IPS-20b (cell line): ENCODE measurements around the gene CCHCR1.
"Not testable (repeated sequence)": the region's sequence is repeated elsewhere in the genome, so short reads cannot be mapped to it uniquely, and the experiment has no call there.

Experiments
- H3K27ac ChIP-seq: one replicate; pipeline ENCODE4 v1.5.1; 2013; ENCODE audit warnings: low read length
- H3K27me3 ChIP-seq: 2 replicates; pipeline ENCODE4 v1.6.1; 2013; ENCODE audit warnings: mild to moderate bottlenecking, low read length, inconsistent platforms; ENCODE audit not compliant: insufficient read depth
- H3K36me3 ChIP-seq: 2 replicates; pipeline ENCODE4 v1.6.1; 2013; ENCODE audit warnings: low read depth, mild to moderate bottlenecking, inconsistent platforms, low read length, moderate library complexity; ENCODE audit not compliant: insufficient read depth
- H3K4me1 ChIP-seq: 2 replicates; pipeline ENCODE4 v1.6.1; 2013; ENCODE audit warnings: mild to moderate bottlenecking, control low read depth, inconsistent platforms, low read length, moderate library complexity; ENCODE audit not compliant: insufficient read depth
- H3K4me3 ChIP-seq: 2 replicates; pipeline ENCODE4 v1.5.1; 2013; ENCODE audit warnings: mild to moderate bottlenecking, low read length, inconsistent platforms
- H3K9ac ChIP-seq: 2 replicates; pipeline ENCODE4 v1.6.1; 2013; ENCODE audit warnings: low read depth, mild to moderate bottlenecking, inconsistent platforms, low read length, moderate library complexity
- H3K9me3 ChIP-seq: 2 replicates; pipeline ENCODE4 v1.6.1; 2013; ENCODE audit warnings: mild to moderate bottlenecking, low read depth, low read length, inconsistent platforms; ENCODE audit not compliant: insufficient read depth

Gene CCHCR1

GRCh38 chr6:31193206-31193605 is 35.6 kb upstream of the CCHCR1 start:
- Histone ChIP-seq H3K4me1 (no peaks in the 10 kb centered on the region), H3K4me3 (no peak overlapping the region), H3K9ac (no peak overlapping the region), H3K36me3 (no peaks in the 10 kb centered on the region), H3K9me3 (no peaks in the 10 kb centered on the region), H3K27ac (no peak overlapping the region), H3K27me3 (no peaks in the 10 kb centered on the region)

GRCh38 chr6:31192431-31193105 is 35.0 kb upstream of the CCHCR1 start:
- not testable (repeated sequence) for H3K9me3 ChIP-seq, H3K4me1 ChIP-seq, H3K27me3 ChIP-seq, H3K9ac ChIP-seq, H3K27ac ChIP-seq, H3K36me3 ChIP-seq, H3K4me3 ChIP-seq

- Histone ChIP-seq H3K4me3 (no peak overlapping the region), H3K36me3 (no peaks in the 10 kb centered on the region), H3K27me3 (no peaks in the 10 kb centered on the region), H3K4me1 (no peaks in the 10 kb centered on the region; the same call in 1 of the 2 replicates), H3K27ac (no peak overlapping the region), H3K9ac (no peak overlapping the region), H3K9me3 (no peaks in the 10 kb centered on the region)
Observed at GRCh38 chr6:31190488-31190887, 32.9 kb upstream of the CCHCR1 start.

- not testable (repeated sequence) for H3K4me1 ChIP-seq, H3K9me3 ChIP-seq, H3K27me3 ChIP-seq, H3K36me3 ChIP-seq, H3K4me3 ChIP-seq, H3K9ac ChIP-seq, H3K27ac ChIP-seq
Observed at GRCh38 chr6:31189223-31189622, 31.6 kb upstream of the CCHCR1 start.

- Histone ChIP-seq H3K9me3 (no peaks in the 10 kb centered on the region), H3K9ac (no peak overlapping the region), H3K36me3 (no peaks in the 10 kb centered on the region), H3K4me1 (peaks cover 3% of the 10 kb centered on the region; the same call in 1 of the 2 replicates), H3K4me3 (no peak overlapping the region), H3K27ac (no peak overlapping the region), H3K27me3 (no peaks in the 10 kb centered on the region)
Observed at GRCh38 chr6:31187780-31188194, 30.2 kb upstream of the CCHCR1 start.

DNA sequence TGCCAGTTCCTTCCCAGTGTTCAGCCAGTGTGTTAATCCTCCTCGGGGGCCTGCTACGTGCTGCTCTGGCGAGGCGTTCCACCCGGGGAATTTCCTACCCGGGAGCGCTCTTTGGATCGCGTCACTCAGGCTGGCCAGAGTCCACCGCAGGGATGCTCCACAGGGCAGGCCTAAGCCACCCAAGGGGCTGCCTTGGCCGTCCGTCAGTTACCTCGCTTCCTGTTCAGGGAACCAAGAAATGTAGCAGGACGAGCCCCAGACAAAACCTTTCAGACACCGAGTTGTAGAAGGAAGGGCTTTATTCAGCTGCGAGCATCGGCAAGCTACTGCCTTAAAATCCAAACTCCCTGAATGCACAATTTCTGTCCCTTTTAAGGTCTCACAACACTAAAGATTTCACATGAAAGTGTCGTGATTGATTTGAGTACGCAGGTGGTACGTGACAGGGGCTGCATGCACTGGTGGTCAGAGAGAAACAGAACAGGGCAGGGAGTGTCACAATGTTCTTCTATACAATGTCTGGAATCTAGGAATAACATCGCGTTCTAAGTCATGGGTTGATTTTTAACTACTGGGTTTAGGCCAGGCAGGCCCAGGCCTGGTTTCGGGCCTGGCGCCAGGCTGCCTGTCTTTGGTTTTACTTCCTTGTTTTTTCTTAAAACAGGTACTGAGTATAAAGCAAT is 28.6 kb upstream of the CCHCR1 start:
- Histone ChIP-seq H3K27ac (no peak overlapping the region), H3K27me3 (no peaks in the 10 kb centered on the region), H3K9ac (no peak overlapping the region), H3K4me1 (peaks cover 3% of the 10 kb centered on the region; the same call in 1 of the 2 replicates), H3K9me3 (no peaks in the 10 kb centered on the region), H3K36me3 (no peaks in the 10 kb centered on the region), H3K4me3 (no peak overlapping the region)

DNA sequence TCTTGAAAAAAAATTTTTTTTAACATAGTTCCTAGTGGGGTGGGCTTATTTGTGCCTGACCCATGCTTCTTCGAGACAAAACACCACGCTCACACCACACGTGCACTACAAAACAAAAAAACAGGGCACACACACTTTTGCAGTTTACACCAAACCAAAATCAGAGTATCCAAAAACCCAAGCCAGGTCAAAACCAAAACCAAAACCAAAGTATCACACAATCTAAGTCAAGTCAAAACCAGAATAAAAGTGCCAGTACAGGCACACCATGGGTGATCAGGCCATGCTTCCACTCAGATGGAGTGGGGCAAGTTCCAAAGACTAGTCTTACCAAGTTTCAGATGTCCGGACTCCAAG is 28.1 kb upstream of the CCHCR1 start:
- H3K9me3 ChIP-seq, H3K27ac ChIP-seq, H3K4me3 ChIP-seq, H3K9ac ChIP-seq, H3K36me3 ChIP-seq, H3K4me1 ChIP-seq, H3K27me3 ChIP-seq: not testable (repeated sequence)

DNA sequence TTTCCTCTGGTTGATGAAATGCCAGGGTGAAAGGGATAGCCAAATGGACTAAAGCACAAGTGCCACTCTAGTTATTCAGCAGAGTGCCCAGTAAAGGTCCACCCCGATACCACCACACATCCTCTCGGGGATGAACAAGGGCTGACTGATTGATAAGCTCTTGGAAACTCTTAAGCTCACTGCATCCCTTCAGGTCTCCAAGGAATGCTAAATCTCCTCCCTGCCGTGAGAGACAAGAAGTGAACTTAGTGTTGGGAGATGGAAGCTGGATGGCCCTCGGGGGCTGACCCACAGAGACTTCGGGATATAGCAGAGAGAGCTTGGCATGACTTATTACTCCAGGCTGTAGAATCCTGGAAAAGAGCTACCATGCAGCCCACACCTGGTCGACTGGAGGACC is 26.3 kb upstream of the CCHCR1 start:
- not testable (repeated sequence) for H3K4me3 ChIP-seq, H3K36me3 ChIP-seq

GRCh38 chr6:31183287-31183686 is 25.7 kb upstream of the CCHCR1 start:
- H3K9ac ChIP-seq, H3K4me3 ChIP-seq, H3K27me3 ChIP-seq, H3K4me1 ChIP-seq, H3K27ac ChIP-seq, H3K36me3 ChIP-seq, H3K9me3 ChIP-seq: not testable (repeated sequence)

More for the DNA sequence above, 26.3 kb upstream of the CCHCR1 start:
- not testable (repeated sequence) for H3K27ac ChIP-seq, H3K9ac ChIP-seq, H3K9me3 ChIP-seq, H3K4me1 ChIP-seq, H3K27me3 ChIP-seq

GRCh38 chr6:31180500-31180899 is 22.9 kb upstream of the CCHCR1 start:
- H3K36me3 ChIP-seq, result no peaks in the 10 kb centered on the region
- no peak overlapping the region for H3K4me3 ChIP-seq
- no peak overlapping the region for H3K9ac ChIP-seq
- H3K27ac ChIP-seq, result no peak overlapping the region
- H3K27me3 ChIP-seq, result no peaks in the 10 kb centered on the region
- H3K9me3 ChIP-seq, result no peaks in the 10 kb centered on the region
- H3K4me1 ChIP-seq, result peaks cover 3% of the 10 kb centered on the region

DNA sequence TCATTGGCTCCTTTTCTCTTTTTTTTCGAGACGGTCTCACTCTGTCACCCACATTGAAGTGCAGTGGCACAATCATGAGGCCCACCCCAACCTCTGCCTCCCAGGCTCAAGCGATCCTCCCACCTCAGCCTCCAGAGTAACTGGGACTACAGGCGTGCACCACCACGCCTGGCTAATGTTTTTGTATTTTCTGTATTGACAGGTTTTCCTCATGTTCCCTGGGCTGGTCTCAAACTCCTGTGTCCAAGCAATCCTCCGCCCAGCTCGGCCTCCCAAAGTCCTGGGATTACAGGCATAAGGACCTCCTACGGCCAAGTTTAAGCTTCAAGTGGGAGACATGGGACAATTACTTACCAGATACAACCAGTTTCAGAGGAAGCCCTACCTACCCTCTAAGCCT is 22.3 kb upstream of the CCHCR1 start:
- Histone ChIP-seq H3K27ac (no peak overlapping the region), H3K4me1 (peaks cover 3% of the 10 kb centered on the region; the same call in 1 of the 2 replicates), H3K9ac (no peak overlapping the region), H3K9me3 (no peaks in the 10 kb centered on the region), H3K27me3 (no peaks in the 10 kb centered on the region), H3K4me3 (no peak overlapping the region), H3K36me3 (no peaks in the 10 kb centered on the region)

DNA sequence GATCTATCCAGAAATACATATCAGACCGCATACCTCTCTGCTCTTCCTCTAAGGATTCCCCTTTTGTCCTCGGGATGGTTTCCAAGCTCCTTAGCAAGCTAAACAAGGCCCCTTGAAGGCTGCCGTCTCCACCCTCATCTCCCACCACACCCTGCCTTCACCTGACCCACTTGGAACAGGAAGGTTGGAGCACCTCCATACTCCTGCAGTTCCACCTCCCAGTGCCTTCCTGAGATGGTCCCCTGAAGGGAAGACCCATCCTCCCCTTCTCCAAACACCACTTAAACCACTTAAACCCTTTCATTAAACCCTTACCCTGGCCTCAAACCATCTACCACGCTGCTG is 21.4 kb upstream of the CCHCR1 start:
- Histone ChIP-seq H3K36me3 (no peaks in the 10 kb centered on the region), H3K9ac (no peak overlapping the region), H3K4me3 (no peak overlapping the region), H3K27ac (no peak overlapping the region), H3K9me3 (no peaks in the 10 kb centered on the region), H3K4me1 (peaks cover 4% of the 10 kb centered on the region), H3K27me3 (no peaks in the 10 kb centered on the region)
